Measurements from ENCODE around the gene RETSAT.

RETSAT gene

DNA sequence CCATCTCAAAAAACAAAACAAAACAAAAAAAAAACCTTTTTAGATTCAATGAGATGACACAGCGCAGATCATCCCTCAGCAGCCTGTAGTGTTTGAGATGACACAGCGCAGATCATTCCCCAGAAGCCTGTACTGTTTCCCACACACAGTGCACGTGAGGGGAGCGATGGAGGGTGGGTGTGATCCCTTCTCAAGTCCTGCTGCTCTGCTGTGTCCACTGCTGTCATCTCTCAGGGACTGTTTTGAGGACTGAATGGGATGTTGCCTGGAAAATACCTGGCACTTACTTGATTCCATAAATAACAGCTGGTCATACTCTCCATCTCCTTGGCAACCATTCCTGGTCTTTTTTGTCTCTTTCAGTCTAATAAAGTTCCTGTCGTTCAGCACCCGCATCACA, 52.2 kb downstream of the RETSAT start:
- DNase-seq: no peak

All from activated CD8-positive, alpha-beta memory T cell treated with anti-CD3 and anti-CD28 coated beads for 24 hours (primary cell).